IMR-90 (cell line): Measurements from ENCODE around the gene PTPRG. TPM values are rescaled to one million over a fixed set of nuclear protein-coding genes. Genes with fewer than 3 reads are reported as not detected.

Experiments
- ATAC-seq: fragments of 200-7000 bp; cut with Tn5 transposase; 2 replicates; pipeline ENCODE4 v1.9.1; 2020; ENCODE audit warnings: low read depth, mild to moderate bottlenecking, moderate library complexity
- BruUV-seq: library from RNA; stranded (reverse); fragments of 400-500 nt; replicated peaks from 2 replicates; lab custom pipeline; 2021; lab: Mats Ljungman, UMichigan
- CTCF ChIA-PET: fragments of 300-600 bp; formaldehyde crosslinking; extraction: SDS; loops from one replicate; lab custom pipeline; 2021; ENCODE audit warnings: antibody characterized with exemption; lab: Yijun Ruan, JAX
- POLR2A ChIA-PET: fragments of 300-600 bp; sonication (Branson Sonifier 250); formaldehyde crosslinking; loops from one replicate; lab custom pipeline; 2022; ENCODE audit warnings: antibody characterized with exemption; ENCODE audit not compliant: unreplicated experiment; lab: Charles Lee
- DNase-seq: peaks from one replicate; pipeline ENCODE4 v3.0.0; 2013
- H2AFZ ChIP-seq: replicated peaks from 2 replicates; pipeline ENCODE3; 2013; ENCODE audit warnings: low read length, mild to moderate bottlenecking; ENCODE audit not compliant: poor library complexity
- H2AK5ac ChIP-seq: 2 replicates; pipeline ENCODE4 v1.6.1; 2013; ENCODE audit warnings: low read depth, low read length, inconsistent platforms
- H2AK9ac ChIP-seq: replicated peaks from 2 replicates; pipeline ENCODE3; 2013; ENCODE audit warnings: mild to moderate bottlenecking, low read depth, low read length, moderate library complexity; ENCODE audit not compliant: poor library complexity
- H2BK120ac ChIP-seq: 2 replicates; pipeline ENCODE4 v1.6.1; 2013; ENCODE audit warnings: low read depth, low read length, inconsistent platforms
- H2BK15ac ChIP-seq: 3 replicates; pipeline ENCODE4 v1.6.1; 2013; ENCODE audit warnings: low read depth, low read length, inconsistent platforms
- H2BK20ac ChIP-seq: 2 replicates; pipeline ENCODE4 v1.6.1; 2013; ENCODE audit warnings: low read depth, mild to moderate bottlenecking, inconsistent platforms, low read length, moderate library complexity
- H2BK5ac ChIP-seq: 2 replicates; pipeline ENCODE4 v1.6.1; 2013; ENCODE audit warnings: mild to moderate bottlenecking, low read depth, low read length, inconsistent platforms; ENCODE audit not compliant: poor library complexity, severe bottlenecking
- H3K14ac ChIP-seq: replicated peaks from 2 replicates; pipeline ENCODE4 v1.6.1; 2013; ENCODE audit warnings: low read depth, low read length, inconsistent platforms
- H3K18ac ChIP-seq: 2 replicates; pipeline ENCODE4 v1.6.1; 2013; ENCODE audit warnings: low read depth, low read length, control low read depth
- H3K23ac ChIP-seq: 2 replicates; pipeline ENCODE4 v1.6.1; 2013; ENCODE audit warnings: low read depth, low read length, inconsistent platforms
- H3K27ac ChIP-seq: 2 replicates; pipeline ENCODE4 v1.5.1; 2013; ENCODE audit warnings: mild to moderate bottlenecking, control low read depth, low read length; ENCODE audit not compliant: insufficient read depth
- H3K27me3 ChIP-seq: 2 replicates; pipeline ENCODE4 v1.6.1; 2013; ENCODE audit warnings: low read length; ENCODE audit not compliant: control insufficient read depth, insufficient read depth
- H3K36me3 ChIP-seq: 2 replicates; pipeline ENCODE4 v1.6.1; 2013; ENCODE audit warnings: low read length, mixed read lengths; ENCODE audit not compliant: control insufficient read depth, insufficient read depth
- H3K4ac ChIP-seq: 2 replicates; pipeline ENCODE4 v1.6.1; 2013; ENCODE audit warnings: low read depth, low read length, inconsistent platforms
- H3K4me1 ChIP-seq: 2 replicates; pipeline ENCODE4 v1.6.1; 2013; ENCODE audit warnings: low read length, mixed read lengths; ENCODE audit not compliant: control insufficient read depth, insufficient read depth
- H3K4me2 ChIP-seq: 2 replicates; pipeline ENCODE4 v1.6.1; 2013; ENCODE audit warnings: low read depth, mild to moderate bottlenecking, control low read depth, low read length, moderate library complexity
- H3K4me3 ChIP-seq: 2 replicates; pipeline ENCODE4 v1.5.1; 2013; ENCODE audit warnings: low read depth, mild to moderate bottlenecking, control low read depth, low read length, moderate library complexity; ENCODE audit not compliant: insufficient read depth
- H3K56ac ChIP-seq: 2 replicates; pipeline ENCODE4 v1.6.1; 2013; ENCODE audit warnings: low read length, inconsistent platforms; ENCODE audit not compliant: insufficient read depth; ENCODE audit errors: extremely low read depth
- H3K79me1 ChIP-seq, 2 experiments: 2 replicates each; pipeline ENCODE4 v1.6.1; 2013; ENCODE audit warnings: low read length in 2 of 2, inconsistent platforms in 1 of 2, low read depth in 1 of 2
- H3K9ac ChIP-seq: 2 replicates; pipeline ENCODE4 v1.6.1; 2013; ENCODE audit warnings: low read depth, low read length, control low read depth
- H3K9me1 ChIP-seq: 2 replicates; pipeline ENCODE4 v1.6.1; 2013; ENCODE audit warnings: low read length, inconsistent platforms; ENCODE audit not compliant: insufficient read depth
- H3K9me3 ChIP-seq: 2 replicates; pipeline ENCODE4 v1.6.1; 2013; ENCODE audit warnings: low read length; ENCODE audit not compliant: control insufficient read depth, insufficient read depth
- H4K20me1 ChIP-seq: 2 replicates; pipeline ENCODE4 v1.6.1; 2013; ENCODE audit warnings: low read length, inconsistent platforms; ENCODE audit not compliant: insufficient read depth
- H4K5ac ChIP-seq: 2 replicates; pipeline ENCODE4 v1.6.1; 2013; ENCODE audit warnings: mild to moderate bottlenecking, low read depth, low read length, control low read depth
- H4K8ac ChIP-seq, 2 experiments: 2 replicates each; pipeline ENCODE4 v1.6.1; 2013; ENCODE audit warnings: low read depth in 2 of 2, low read length in 2 of 2, control low read depth in 1 of 2, inconsistent platforms in 1 of 2
- H4K91ac ChIP-seq: 2 replicates; pipeline ENCODE4 v1.6.1; 2013; ENCODE audit warnings: low read depth, low read length, inconsistent platforms; ENCODE audit not compliant: insufficient read depth
- BHLHE40 ChIP-seq: fragments of 150-350 bp; IDR thresholded peaks from 2 replicates; pipeline ENCODE4 v1.6.1; 2016; ENCODE audit warnings: mild to moderate bottlenecking, low read depth, low read length
- CEBPB ChIP-seq: IDR thresholded peaks from 2 replicates; pipeline ENCODE4 v1.6.1; 2012; ENCODE audit warnings: low read depth, low read length, improper control_type of control experiment
- CHD1 ChIP-seq: IDR thresholded peaks from 2 replicates; pipeline ENCODE4 v1.6.1; 2012; ENCODE audit warnings: low read depth, low read length, improper control_type of control experiment
- FOS ChIP-seq: fragments of 150-350 bp; IDR thresholded peaks from 2 replicates; pipeline ENCODE4 v1.6.1; 2016; ENCODE audit warnings: low read depth, low read length
- MAFK ChIP-seq: IDR thresholded peaks from 2 replicates; pipeline ENCODE4 v1.6.1; 2012; ENCODE audit warnings: low read depth, low read length, improper control_type of control experiment
- MAZ ChIP-seq: IDR thresholded peaks from 2 replicates; pipeline ENCODE4 v1.6.1; 2012; ENCODE audit warnings: low read depth, mild to moderate bottlenecking, low read length, improper control_type of control experiment, moderate library complexity, borderline replicate concordance
- MXI1 ChIP-seq: IDR thresholded peaks from 2 replicates; pipeline ENCODE4 v1.6.1; 2012; ENCODE audit warnings: low read depth, mild to moderate bottlenecking, low read length, moderate library complexity, borderline replicate concordance
- NFE2L2 ChIP-seq: fragments of 150-350 bp; IDR thresholded peaks from 2 replicates; pipeline ENCODE4 v1.6.1; 2016; ENCODE audit warnings: low read depth, mild to moderate bottlenecking, low read length
- POLR2A ChIP-seq: IDR thresholded peaks from 2 replicates; pipeline ENCODE4 v1.6.1; 2012; ENCODE audit warnings: mild to moderate bottlenecking, low read depth, low read length
- RAD21 ChIP-seq: IDR thresholded peaks from 2 replicates; pipeline ENCODE4 v1.6.1; 2012; ENCODE audit warnings: low read length, improper control_type of control experiment
- RCOR1 ChIP-seq: IDR thresholded peaks from 2 replicates; pipeline ENCODE4 v1.6.1; 2012; ENCODE audit warnings: mild to moderate bottlenecking, low read length, improper control_type of control experiment; ENCODE audit not compliant: insufficient replicate concordance
- RFX5 ChIP-seq: IDR thresholded peaks from 2 replicates; pipeline ENCODE4 v1.8.0; 2012; ENCODE audit warnings: low read depth, mild to moderate bottlenecking, low read length, moderate library complexity
- SMC3 ChIP-seq: fragments of 150-350 bp; IDR thresholded peaks from 2 replicates; pipeline ENCODE4 v1.6.1; 2016; ENCODE audit warnings: low read depth, mild to moderate bottlenecking, antibody characterized with exemption, low read length, moderate library complexity
- WGBS, 2 experiments: methylation state at CpG; one replicate each; pipeline versions ENCODE4 v1.1.5 to v1.1.7; 2013; ENCODE audit warnings: missing lambda C conversion rate in 2 of 2; ENCODE audit not compliant: insufficient read length in 1 of 2; ENCODE audit errors: extremely low coverage in 2 of 2; 5-methylcytosine and 5-hydroxymethylcytosine counted together
- dilution Hi-C: fragments of 300-500 bp; cut with HindIII; formaldehyde crosslinking; loops from one replicate; pipeline ENCODE4 v1.14.3; 2018; ENCODE audit warnings: low sequenced_read_pairs; ENCODE audit not compliant: unreplicated experiment
- in situ Hi-C: fragments of 300-500 bp; cut with MboI; formaldehyde crosslinking; loops from 3 replicates; pipeline ENCODE4 v1.14.3; 2019; ENCODE audit warnings: low sequenced_read_pairs, inconsistent platforms, mixed read lengths
- intact Hi-C: fragments of 100-400 bp; cut with micrococcal nuclease; formaldehyde crosslinking; loops from 2 replicates; pipeline ENCODE4 v1.10.0; 2022
- polyA plus RNA-seq, 3 experiments: library from polyadenylated mRNA; depleted of rRNA; stranded (reverse); fragments of >200 nt; gene quantifications; 2 replicates each; pipeline ENCODE4 v1.2.3, GENCODE V29; 2012; ENCODE audit warnings: low replicate concordance in 1 of 3
- total RNA-seq: library from RNA; depleted of rRNA; stranded (reverse); fragments of >200 nt; gene quantifications from 2 replicates; pipeline ENCODE4 v1.2.3, GENCODE V29; 2012
- TF ChIP-seq, protein P1 (sequence below): fragments of 150-350 bp; IDR thresholded peaks from 2 replicates; pipeline ENCODE4 v1.6.1; 2016; ENCODE audit warnings: low read depth, mild to moderate bottlenecking, low read length, moderate library complexity, borderline replicate concordance
- TF ChIP-seq, protein P2 (sequence below): fragments of 150-350 bp; IDR thresholded peaks from 2 replicates; pipeline ENCODE4 v1.6.1; 2017; ENCODE audit warnings: mild to moderate bottlenecking, antibody characterized with exemption, low read length, low read depth
- TF ChIP-seq, protein P3 (sequence below): conservative IDR thresholded peaks from 2 replicates; pipeline ENCODE4 v1.5.1; 2012; ENCODE audit warnings: mild to moderate bottlenecking, low read depth, low read length, improper control_type of control experiment

PTPRG gene
- total and polyA plus RNA-seq, 2 of the 4 experiments (the other 2 are of a cell fraction), result 7.7 to 31.0 TPM

DNA sequence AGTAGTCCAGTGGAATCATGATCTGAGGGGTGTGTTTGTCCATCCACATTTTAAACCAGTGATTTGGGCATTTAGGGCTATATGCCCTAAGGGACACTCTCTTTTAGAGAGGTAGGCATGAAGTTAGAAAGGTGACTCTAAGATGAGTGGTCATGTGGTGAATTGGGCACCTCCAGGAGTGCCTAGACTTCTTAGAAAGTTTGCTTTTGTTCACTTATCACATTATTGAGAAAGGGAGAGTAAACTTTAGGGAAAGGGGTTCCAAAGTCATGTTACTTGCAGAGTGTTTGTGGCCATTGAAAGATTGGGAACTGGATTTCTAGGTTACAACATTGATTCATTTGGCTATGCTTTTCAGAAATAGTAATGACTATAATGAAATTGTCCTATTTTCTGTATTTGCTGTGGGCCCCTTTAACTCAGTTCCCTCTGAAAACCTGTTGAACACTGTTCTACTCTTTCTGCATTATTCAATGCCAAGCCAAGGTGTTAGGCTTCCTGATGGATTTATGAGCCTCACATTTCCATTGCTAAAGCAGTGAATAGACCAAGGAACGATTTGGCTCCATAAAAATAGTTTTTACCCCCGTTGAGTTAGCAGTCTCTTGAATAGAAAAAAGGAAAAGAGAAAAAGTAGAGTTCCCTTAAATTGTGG is 169.3 kb downstream of the PTPRG start:
- DNase-seq (no peak), ATAC-seq (no peak)
- Histone ChIP-seq H3K27me3 (no peaks in the 10 kb centered on the region), H4K8ac (no peak overlapping the region), H3K36me3 (no peaks in the 10 kb centered on the region), H2BK20ac (no peak overlapping the region), H3K27ac (no peak overlapping the region), H2AFZ (no peak overlapping the region), H4K20me1 (peaks cover 18% of the 10 kb centered on the region), H2BK15ac (no peak overlapping the region), H3K4ac (no peak overlapping the region), H4K5ac (no peak overlapping the region), H3K4me2 (no peak overlapping the region), H3K79me1 (peaks cover 22 to 48% of the 10 kb centered on the region in 2 experiments), H2AK5ac (no peak overlapping the region), H2BK5ac (no peak overlapping the region), H3K9me1 (peaks cover 3% of the 10 kb centered on the region; the same call in 1 of the 2 replicates), H3K4me3 (no peak overlapping the region), H2AK9ac (no peak overlapping the region), H3K23ac (no peak overlapping the region), H4K91ac (no peak overlapping the region), H2BK120ac (no peak overlapping the region), H3K4me1 (peaks cover 3% of the 10 kb centered on the region), H3K9ac (no peak overlapping the region), H3K56ac (no peak overlapping the region), H3K18ac (no peak overlapping the region), H3K9me3 (no peaks in the 10 kb centered on the region), H3K14ac (no peak overlapping the region)
- no peak for TF ChIP-seq MXI1
- TF ChIP-seq, protein P1, sequence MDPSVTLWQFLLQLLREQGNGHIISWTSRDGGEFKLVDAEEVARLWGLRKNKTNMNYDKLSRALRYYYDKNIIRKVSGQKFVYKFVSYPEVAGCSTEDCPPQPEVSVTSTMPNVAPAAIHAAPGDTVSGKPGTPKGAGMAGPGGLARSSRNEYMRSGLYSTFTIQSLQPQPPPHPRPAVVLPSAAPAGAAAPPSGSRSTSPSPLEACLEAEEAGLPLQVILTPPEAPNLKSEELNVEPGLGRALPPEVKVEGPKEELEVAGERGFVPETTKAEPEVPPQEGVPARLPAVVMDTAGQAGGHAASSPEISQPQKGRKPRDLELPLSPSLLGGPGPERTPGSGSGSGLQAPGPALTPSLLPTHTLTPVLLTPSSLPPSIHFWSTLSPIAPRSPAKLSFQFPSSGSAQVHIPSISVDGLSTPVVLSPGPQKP, result no peak
- no peak for TF ChIP-seq BHLHE40
- TF ChIP-seq MAZ, result no peak
- no peak for TF ChIP-seq SMC3
- no peak for TF ChIP-seq NFE2L2
- TF ChIP-seq RAD21, result no peak
- no peak for TF ChIP-seq CHD1
- TF ChIP-seq RCOR1, result no peak
- no peak for TF ChIP-seq FOS
- TF ChIP-seq POLR2A, result no peak
- no peak for TF ChIP-seq MAFK
- TF ChIP-seq CEBPB, result no peak
- TF ChIP-seq RFX5, result no peak
- TF ChIP-seq, protein P2, sequence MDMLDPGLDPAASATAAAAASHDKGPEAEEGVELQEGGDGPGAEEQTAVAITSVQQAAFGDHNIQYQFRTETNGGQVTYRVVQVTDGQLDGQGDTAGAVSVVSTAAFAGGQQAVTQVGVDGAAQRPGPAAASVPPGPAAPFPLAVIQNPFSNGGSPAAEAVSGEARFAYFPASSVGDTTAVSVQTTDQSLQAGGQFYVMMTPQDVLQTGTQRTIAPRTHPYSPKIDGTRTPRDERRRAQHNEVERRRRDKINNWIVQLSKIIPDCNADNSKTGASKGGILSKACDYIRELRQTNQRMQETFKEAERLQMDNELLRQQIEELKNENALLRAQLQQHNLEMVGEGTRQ, result no peak
- TF ChIP-seq, protein P3, sequence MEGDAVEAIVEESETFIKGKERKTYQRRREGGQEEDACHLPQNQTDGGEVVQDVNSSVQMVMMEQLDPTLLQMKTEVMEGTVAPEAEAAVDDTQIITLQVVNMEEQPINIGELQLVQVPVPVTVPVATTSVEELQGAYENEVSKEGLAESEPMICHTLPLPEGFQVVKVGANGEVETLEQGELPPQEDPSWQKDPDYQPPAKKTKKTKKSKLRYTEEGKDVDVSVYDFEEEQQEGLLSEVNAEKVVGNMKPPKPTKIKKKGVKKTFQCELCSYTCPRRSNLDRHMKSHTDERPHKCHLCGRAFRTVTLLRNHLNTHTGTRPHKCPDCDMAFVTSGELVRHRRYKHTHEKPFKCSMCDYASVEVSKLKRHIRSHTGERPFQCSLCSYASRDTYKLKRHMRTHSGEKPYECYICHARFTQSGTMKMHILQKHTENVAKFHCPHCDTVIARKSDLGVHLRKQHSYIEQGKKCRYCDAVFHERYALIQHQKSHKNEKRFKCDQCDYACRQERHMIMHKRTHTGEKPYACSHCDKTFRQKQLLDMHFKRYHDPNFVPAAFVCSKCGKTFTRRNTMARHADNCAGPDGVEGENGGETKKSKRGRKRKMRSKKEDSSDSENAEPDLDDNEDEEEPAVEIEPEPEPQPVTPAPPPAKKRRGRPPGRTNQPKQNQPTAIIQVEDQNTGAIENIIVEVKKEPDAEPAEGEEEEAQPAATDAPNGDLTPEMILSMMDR, result no peak
- in situ Hi-C loops (no loop called here), dilution Hi-C loops (no loop called here), intact Hi-C loops (no loop called here)
- BruUV-seq, result no TSS peak
- WGBS, 2 experiments, result 51% methylated on average over 2 of the region's 2 CpGs; no CpG with 5 or more reads in 1 of the 2 experiments
- CTCF ChIA-PET, result no interaction called here
- POLR2A ChIA-PET, result no interaction called here
